HG03066 (cell line): Measurements from ENCODE around the gene USP20.

Experiments used
- ATAC-seq: cut with Tn5 transposase; IDR thresholded peaks from one replicate; pipeline ENCODE4 v1.9.1; 2021; ENCODE audit warnings: low read depth; ENCODE audit not compliant: unreplicated experiment

The USP20 gene

GRCh38 chr9:129822898-129823541, 12.2 kb upstream of the USP20 start:
- ATAC-seq: peak; percentile 40

GRCh38 chr9:129823542-129823934, 11.7 kb upstream of the USP20 start:
- peak; percentile 12 for ATAC-seq

- peak; percentile 80 for ATAC-seq
These were observed 11.2 kb upstream of the USP20 start, which contains the start of gene TOR1A for GRCh38 chr9:129823935-129824601. TOR1A (minus strand) TSS chr9:129824136; CDS start chr9:129824085, 51 bp downstream.

GRCh38 chr9:129826344-129826743, 8.9 kb upstream of the USP20 start:
- no peak for ATAC-seq

GRCh38 chr9:129826759-129827158, 8.5 kb upstream of the USP20 start:
- ATAC-seq: no peak

- no peak for ATAC-seq
These were observed 7.2 kb upstream of the USP20 start for GRCh38 chr9:129828051-129828450.

GRCh38 chr9:129828969-129829368, 6.3 kb upstream of the USP20 start:
- no peak for ATAC-seq

GRCh38 chr9:129832982-129833381, 2.3 kb upstream of the USP20 start:
- ATAC-seq: no peak

GRCh38 chr9:129834489-129835127, 650 bp upstream of the USP20 start:
- peak; percentile 22 for ATAC-seq

- ATAC-seq: no peak
These were observed 584 bp downstream of the USP20 start for GRCh38 chr9:129835860-129836223.

GRCh38 chr9:129836311-129837007, 1.2 kb downstream of the USP20 start:
- ATAC-seq: no peak

- no peak for ATAC-seq
These were observed 3.5 kb downstream of the USP20 start for GRCh38 chr9:129838707-129839259.

GRCh38 chr9:129839324-129840023, 4.2 kb downstream of the USP20 start:
- ATAC-seq: no peak

- ATAC-seq: no peak
These were observed 4.8 kb downstream of the USP20 start for GRCh38 chr9:129840034-129840433.

- no peak for ATAC-seq
These were observed 5.8 kb downstream of the USP20 start for GRCh38 chr9:129841071-129841470.

- no peak for ATAC-seq
These were observed 10.1 kb downstream of the USP20 start for GRCh38 chr9:129845373-129845772.

GRCh38 chr9:129848712-129849441, 13.6 kb downstream of the USP20 start:
- no peak for ATAC-seq

- no peak for ATAC-seq
These were observed 14.6 kb downstream of the USP20 start for GRCh38 chr9:129849901-129850300.

- ATAC-seq: no peak
These were observed 15.7 kb downstream of the USP20 start for GRCh38 chr9:129850821-129851550.
